ENCODE measurements around the gene MXD3.
A peak's percentile ranks its signal among the peaks of the same experiment; 100 is the strongest.
"Not testable (repeated sequence)": the region's sequence is repeated elsewhere in the genome, so short reads cannot be mapped to it uniquely, and the experiment has no call there.

MXD3 gene, protein sequence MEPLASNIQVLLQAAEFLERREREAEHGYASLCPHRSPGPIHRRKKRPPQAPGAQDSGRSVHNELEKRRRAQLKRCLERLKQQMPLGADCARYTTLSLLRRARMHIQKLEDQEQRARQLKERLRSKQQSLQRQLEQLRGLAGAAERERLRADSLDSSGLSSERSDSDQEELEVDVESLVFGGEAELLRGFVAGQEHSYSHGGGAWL

DNA sequence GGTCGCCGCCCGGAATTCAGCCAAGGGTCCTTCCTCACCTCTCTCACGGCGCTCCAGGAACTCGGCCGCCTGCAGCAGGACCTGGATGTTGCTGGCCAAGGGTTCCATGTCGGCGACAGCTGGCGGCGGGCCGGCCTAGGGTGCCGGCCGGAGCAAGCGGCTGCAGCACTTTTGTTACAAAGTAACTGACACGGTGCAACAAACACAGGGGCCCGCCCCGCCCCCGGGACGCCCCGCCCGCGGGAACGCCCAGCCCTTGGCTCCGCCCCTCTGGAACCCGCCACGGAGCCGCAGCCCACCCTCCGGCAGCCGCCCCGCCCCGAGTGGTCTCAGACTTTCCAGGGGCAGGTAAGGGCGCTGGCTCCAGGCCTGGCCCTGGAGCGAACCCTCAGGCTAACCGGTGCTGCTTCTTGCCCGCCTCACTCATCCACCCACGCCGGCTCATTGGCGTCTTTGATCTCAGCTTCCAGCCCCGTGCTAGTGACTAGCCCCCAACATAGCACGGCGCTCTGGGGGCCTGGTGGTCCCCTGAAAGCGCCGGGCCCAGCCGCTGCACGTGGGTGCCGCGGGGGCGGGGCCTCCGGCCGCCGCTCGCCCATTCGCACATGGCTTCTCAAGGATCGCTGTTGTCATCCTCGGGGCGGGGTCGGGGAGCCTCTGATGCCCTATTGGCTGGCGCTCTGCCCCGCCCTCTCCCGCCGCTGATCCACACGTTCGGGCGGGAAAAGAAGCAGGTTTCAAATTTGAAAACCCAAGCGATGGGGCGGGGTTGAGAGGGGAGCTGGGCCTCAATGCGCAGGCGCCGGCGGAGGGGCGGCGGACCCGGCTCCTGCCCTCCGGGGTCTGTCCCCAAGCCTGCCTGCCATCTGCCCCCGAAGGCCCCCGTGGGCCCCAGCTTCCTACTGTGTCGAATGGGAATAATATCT is at the start of gene MXD3:
Gene MXD3, minus strand, starts transcription at position 176 of the 926 bp plus-strand sequence. Its CDS starts 68 bp downstream, at position 108.
- peaks cover 42% of the 10 kb centered on the region for H3K4me1 ChIP-seq (ENCODE audit: insufficient read depth, low read length, severe bottlenecking)
- H3K9me3 ChIP-seq (ENCODE audit: low read length): no peaks in the 10 kb centered on the region
- no peaks in the 10 kb centered on the region for H3K79me2 ChIP-seq (ENCODE audit: insufficient read depth, low read length)
- H3F3A ChIP-seq (ENCODE audit: insufficient read depth, low read length): no peaks in the 10 kb centered on the region
- peaks cover 21% of the 10 kb centered on the region for H3K36me3 ChIP-seq (ENCODE audit: insufficient read depth, low read length)
- no peaks in the 10 kb centered on the region for H3K27me3 ChIP-seq (ENCODE audit: insufficient read depth, low read length)
- H3K9ac ChIP-seq (ENCODE audit: low read length): peak within 1 kb of the TSS; percentile 89
- no peaks in the 10 kb centered on the region for H3K9me2 ChIP-seq (ENCODE audit: low read depth, low read length)
- H3K27ac ChIP-seq (ENCODE audit: low read depth, low read length, poor library complexity, severe bottlenecking): peak within 1 kb of the TSS; percentile 93
- peak within 1 kb of the TSS; percentile 97 for H3K4me2 ChIP-seq (ENCODE audit: low read length)
- no peak within 1 kb of the TSS for H2AFZ ChIP-seq (ENCODE audit: low read length)
- peak within 1 kb of the TSS; percentile 87 for H3K4me3 ChIP-seq (ENCODE audit: low read depth, low read length, poor library complexity, severe bottlenecking)
- no peaks in the 10 kb centered on the region for H4K20me1 ChIP-seq (ENCODE audit: insufficient read depth, low read length)
- TF ChIP-seq, protein P1, sequence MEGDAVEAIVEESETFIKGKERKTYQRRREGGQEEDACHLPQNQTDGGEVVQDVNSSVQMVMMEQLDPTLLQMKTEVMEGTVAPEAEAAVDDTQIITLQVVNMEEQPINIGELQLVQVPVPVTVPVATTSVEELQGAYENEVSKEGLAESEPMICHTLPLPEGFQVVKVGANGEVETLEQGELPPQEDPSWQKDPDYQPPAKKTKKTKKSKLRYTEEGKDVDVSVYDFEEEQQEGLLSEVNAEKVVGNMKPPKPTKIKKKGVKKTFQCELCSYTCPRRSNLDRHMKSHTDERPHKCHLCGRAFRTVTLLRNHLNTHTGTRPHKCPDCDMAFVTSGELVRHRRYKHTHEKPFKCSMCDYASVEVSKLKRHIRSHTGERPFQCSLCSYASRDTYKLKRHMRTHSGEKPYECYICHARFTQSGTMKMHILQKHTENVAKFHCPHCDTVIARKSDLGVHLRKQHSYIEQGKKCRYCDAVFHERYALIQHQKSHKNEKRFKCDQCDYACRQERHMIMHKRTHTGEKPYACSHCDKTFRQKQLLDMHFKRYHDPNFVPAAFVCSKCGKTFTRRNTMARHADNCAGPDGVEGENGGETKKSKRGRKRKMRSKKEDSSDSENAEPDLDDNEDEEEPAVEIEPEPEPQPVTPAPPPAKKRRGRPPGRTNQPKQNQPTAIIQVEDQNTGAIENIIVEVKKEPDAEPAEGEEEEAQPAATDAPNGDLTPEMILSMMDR (IDR thresholded peaks at IDR 0.05; ENCODE audit: low read length): no peak
- TF ChIP-seq EZH2 (IDR thresholded peaks at IDR 0.05; ENCODE audit: borderline replicate concordance, low read length): no peak

- H3K27ac ChIP-seq (ENCODE audit: low read depth, low read length, poor library complexity, severe bottlenecking): peak overlapping the region; percentile 90
- H3K9ac ChIP-seq (ENCODE audit: low read length); H4K20me1 ChIP-seq (ENCODE audit: insufficient read depth, low read length); H3K36me3 ChIP-seq (ENCODE audit: insufficient read depth, low read length); H2AFZ ChIP-seq (ENCODE audit: low read length); H3K4me2 ChIP-seq (ENCODE audit: low read length); H3K9me3 ChIP-seq (ENCODE audit: low read length); H3K27me3 ChIP-seq (ENCODE audit: insufficient read depth, low read length); H3K79me2 ChIP-seq (ENCODE audit: insufficient read depth, low read length); H3K4me3 ChIP-seq (ENCODE audit: low read depth, low read length, poor library complexity, severe bottlenecking); H3K9me2 ChIP-seq (ENCODE audit: low read depth, low read length); H3F3A ChIP-seq (ENCODE audit: insufficient read depth, low read length): not testable (repeated sequence)
- peaks cover 69% of the 10 kb centered on the region for H3K4me1 ChIP-seq (ENCODE audit: insufficient read depth, low read length, severe bottlenecking)
Observed at GRCh38 chr5:177360740-177361139, 49.0 kb upstream of the MXD3 start.

- Histone ChIP-seq H3K9me2 (ENCODE audit: low read depth, low read length) (no peaks in the 10 kb centered on the region), H3K4me1 (ENCODE audit: insufficient read depth, low read length, severe bottlenecking) (peaks cover 69% of the 10 kb centered on the region), H2AFZ (ENCODE audit: low read length) (no peak overlapping the region), H3K27ac (ENCODE audit: low read depth, low read length, poor library complexity, severe bottlenecking) (peak overlapping the region; percentile 84), H3K36me3 (ENCODE audit: insufficient read depth, low read length) (no peaks in the 10 kb centered on the region), H3K9me3 (ENCODE audit: low read length) (no peaks in the 10 kb centered on the region), H3K9ac (ENCODE audit: low read length) (peak overlapping the region; percentile 13; the same call in 1 of the 2 replicates), H3K27me3 (ENCODE audit: insufficient read depth, low read length) (no peaks in the 10 kb centered on the region), H4K20me1 (ENCODE audit: insufficient read depth, low read length) (no peaks in the 10 kb centered on the region), H3K4me3 (ENCODE audit: low read depth, low read length, poor library complexity, severe bottlenecking) (peak overlapping the region; percentile 70), H3K4me2 (ENCODE audit: low read length) (peak overlapping the region; percentile 81; the same call in 1 of the 2 replicates), H3F3A (ENCODE audit: insufficient read depth, low read length) (no peaks in the 10 kb centered on the region), H3K79me2 (ENCODE audit: insufficient read depth, low read length) (no peaks in the 10 kb centered on the region)
- TF ChIP-seq, protein P1 (IDR thresholded peaks at IDR 0.05; ENCODE audit: low read length): no peak
- no peak for TF ChIP-seq EZH2 (IDR thresholded peaks at IDR 0.05; ENCODE audit: borderline replicate concordance, low read length)
Observed at GRCh38 chr5:177359860-177360259, 48.2 kb upstream of the MXD3 start.

Measured in OCI-LY1 (cell line).